H1 (cell line): Measurements from ENCODE around the gene KCNH5. TPM values are rescaled to one million over a fixed set of nuclear protein-coding genes. Genes with fewer than 3 reads are reported as not detected.

Source experiments
- CTCF ChIA-PET: fragments of 300-600 bp; sonication (Branson Sonifier 250); formaldehyde crosslinking; loops from one replicate; lab custom pipeline; 2021; ENCODE audit not compliant: partially characterized antibody; lab: Charles Lee
- POLR2A ChIA-PET: fragments of 300-600 bp; sonication (Branson Sonifier 250); formaldehyde crosslinking; loops from one replicate; lab custom pipeline; 2021; ENCODE audit warnings: inconsistent platforms; ENCODE audit not compliant: partially characterized antibody; lab: Charles Lee
- DNase-seq, 2 experiments: peaks; one replicate each; pipeline versions ENCODE4 v3.0.0 to v3.0.0-alpha.2; 2010 to 2022; ENCODE audit warnings: low spot score in 2 of 2, low read depth in 1 of 2, mixed read lengths in 1 of 2
- FAIRE-seq: peaks from 2 replicates; lab custom pipeline; 2011; peaks lifted over from hg19 to GRCh38; lab: Jason Lieb, UNC
- H2AFZ ChIP-seq: 2 replicates; pipeline ENCODE4 v1.8.1; 2012; ENCODE audit warnings: low read length, inconsistent platforms
- H2AK5ac ChIP-seq: 2 replicates; pipeline ENCODE4 v1.6.1; 2013; ENCODE audit warnings: low read depth, low read length
- H2BK120ac ChIP-seq: replicated peaks from 2 replicates; pipeline ENCODE3; 2013; ENCODE audit warnings: low read depth, low read length, inconsistent platforms
- H2BK12ac ChIP-seq: 2 replicates; pipeline ENCODE4 v1.6.1; 2013; ENCODE audit warnings: low read depth, low read length
- H2BK15ac ChIP-seq: 2 replicates; pipeline ENCODE4 v1.6.1; 2013; ENCODE audit warnings: low read length
- H2BK20ac ChIP-seq: 2 replicates; pipeline ENCODE4 v1.6.1; 2013; ENCODE audit warnings: low read length
- H2BK5ac ChIP-seq: 2 replicates; pipeline ENCODE4 v1.6.1; 2013; ENCODE audit warnings: low read depth, low read length
- H3K14ac ChIP-seq: 2 replicates; pipeline ENCODE4 v1.6.1; 2013; ENCODE audit warnings: inconsistent platforms; ENCODE audit not compliant: insufficient read length
- H3K18ac ChIP-seq: 2 replicates; pipeline ENCODE4 v1.6.1; 2013; ENCODE audit warnings: low read length; ENCODE audit errors: extremely low read depth
- H3K23ac ChIP-seq: 2 replicates; pipeline ENCODE4 v1.6.1; 2013; ENCODE audit warnings: inconsistent platforms; ENCODE audit not compliant: insufficient read length
- H3K23me2 ChIP-seq: 2 replicates; pipeline ENCODE4 v1.6.1; 2013; ENCODE audit warnings: low read depth, low read length
- H3K27ac ChIP-seq: 2 replicates; pipeline ENCODE4 v1.6.1; 2011; ENCODE audit warnings: low read depth, low read length, inconsistent platforms
- H3K27me3 ChIP-seq, 4 experiments: replicated peaks in 1 of 4; 1 replicate in 1 of 4; 2 replicates in 3 of 4; pipeline versions ENCODE4 v1.6.1 to v1.8.1; 2011 to 2013; ENCODE audit warnings: low read length in 3 of 4, mild to moderate bottlenecking in 3 of 4, inconsistent platforms in 2 of 4, mixed read lengths in 2 of 4, moderate library complexity in 1 of 4; ENCODE audit not compliant: control insufficient read depth in 3 of 4, insufficient read depth in 3 of 4; ENCODE audit errors: extremely low read depth in 1 of 4
- H3K36me3 ChIP-seq, 4 experiments: 2 replicates each; pipeline versions ENCODE4 v1.6.1 to v1.8.1; 2011 to 2013; ENCODE audit warnings: mild to moderate bottlenecking in 4 of 4, low read length in 3 of 4, moderate library complexity in 2 of 4, control low read depth in 1 of 4, inconsistent platforms in 1 of 4; ENCODE audit not compliant: insufficient read depth in 4 of 4, control insufficient read depth in 2 of 4
- H3K4ac ChIP-seq: replicated peaks from 2 replicates; pipeline ENCODE3; 2013; ENCODE audit warnings: low read length, low read depth, mixed read lengths, inconsistent platforms; ENCODE audit not compliant: insufficient read length
- H3K4me1 ChIP-seq, 4 experiments: replicated peaks in 1 of 4; 1 replicate in 1 of 4; 2 replicates in 3 of 4; pipeline versions ENCODE4 v1.6.1 to v1.8.1; 2011 to 2013; ENCODE audit warnings: low read length in 3 of 4, inconsistent platforms in 2 of 4, mixed read lengths in 1 of 4; ENCODE audit not compliant: insufficient read depth in 4 of 4, control insufficient read depth in 3 of 4
- H3K4me2 ChIP-seq, 2 experiments: 2 replicates each; pipeline versions ENCODE4 v1.6.1 to v1.8.1; 2011 to 2013; ENCODE audit warnings: low read depth in 2 of 2, low read length in 2 of 2, control low read depth in 1 of 2, inconsistent platforms in 1 of 2, mild to moderate bottlenecking in 1 of 2; ENCODE audit not compliant: insufficient read depth in 1 of 2
- H3K4me3 ChIP-seq, 4 experiments: fragments of 200-600, 300-600 bp in 1 of 4; sonication (generic), shearing (Covaris generic), sonication (Bioruptor Twin) in 1 of 4; 2 replicates each; pipeline versions ENCODE4 v1.5.1 to v1.8.1; 2011 to 2016; ENCODE audit warnings: low read length in 4 of 4, low read depth in 3 of 4, control low read depth in 2 of 4, inconsistent platforms in 2 of 4, mild to moderate bottlenecking in 2 of 4, mixed read lengths in 1 of 4, moderate library complexity in 1 of 4; ENCODE audit not compliant: insufficient read depth in 2 of 4; ENCODE audit errors: extremely low read depth in 1 of 4
- H3K56ac ChIP-seq: replicated peaks from 2 replicates; pipeline ENCODE3; 2013; ENCODE audit warnings: low read depth, mild to moderate bottlenecking, mixed read lengths, low read length, inconsistent platforms; ENCODE audit not compliant: insufficient read length
- H3K79me1 ChIP-seq: 2 replicates; pipeline ENCODE4 v1.6.1; 2013; ENCODE audit warnings: low read depth, low read length, control low read depth
- H3K79me2 ChIP-seq, 2 experiments: 2 replicates each; pipeline versions ENCODE4 v1.6.1 to v1.8.1; 2012 to 2013; ENCODE audit warnings: low read length in 2 of 2, mild to moderate bottlenecking in 2 of 2, inconsistent platforms in 1 of 2; ENCODE audit not compliant: insufficient read depth in 2 of 2, control insufficient read depth in 1 of 2
- H3K9ac ChIP-seq, 4 experiments: replicated peaks in 1 of 4; 1 replicate in 1 of 4; 2 replicates in 3 of 4; pipeline versions ENCODE4 v1.6.1 to v1.8.1; 2011 to 2013; ENCODE audit warnings: low read depth in 3 of 4, low read length in 3 of 4, control low read depth in 2 of 4, mild to moderate bottlenecking in 2 of 4, moderate library complexity in 2 of 4, inconsistent platforms in 1 of 4; ENCODE audit errors: extremely low read depth in 1 of 4
- H3K9me3 ChIP-seq, 2 experiments: 2 replicates each; pipeline versions ENCODE4 v1.6.1 to v1.8.1; 2012 to 2013; ENCODE audit warnings: mild to moderate bottlenecking in 2 of 2, moderate library complexity in 2 of 2, control low read depth in 1 of 2, inconsistent platforms in 1 of 2, low read depth in 1 of 2, low read length in 1 of 2, mixed read lengths in 1 of 2; ENCODE audit not compliant: insufficient read depth in 2 of 2
- H4K20me1 ChIP-seq, 2 experiments: replicated peaks in 1 of 2; 2 replicates each; pipeline versions ENCODE3 to v1.8.1; 2011 to 2013; ENCODE audit warnings: inconsistent platforms in 2 of 2, low read length in 2 of 2, mild to moderate bottlenecking in 1 of 2; ENCODE audit not compliant: insufficient read depth in 2 of 2, control insufficient read depth in 1 of 2
- H4K5ac ChIP-seq: 2 replicates; pipeline ENCODE4 v1.6.1; 2013; ENCODE audit warnings: low read length, low read depth, mixed read lengths, inconsistent platforms; ENCODE audit not compliant: insufficient read length
- H4K8ac ChIP-seq: 2 replicates; pipeline ENCODE4 v1.8.0; 2013; ENCODE audit warnings: mild to moderate bottlenecking, moderate library complexity, low read length, inconsistent platforms; ENCODE audit not compliant: insufficient read depth; ENCODE audit errors: extremely low read depth
- H4K91ac ChIP-seq: replicated peaks from 2 replicates; pipeline ENCODE3; 2013; ENCODE audit warnings: low read length, mixed read lengths, inconsistent platforms; ENCODE audit not compliant: insufficient read length
- CHD1 ChIP-seq: IDR thresholded peaks from 2 replicates; pipeline ENCODE4 v1.6.1; 2012; ENCODE audit warnings: low read depth, low read length, improper control_type of control experiment
- GABPA ChIP-seq: IDR thresholded peaks from 2 replicates; pipeline ENCODE4 v1.6.1; 2011; ENCODE audit warnings: mild to moderate bottlenecking, low read length, moderate library complexity, borderline replicate concordance; ENCODE audit not compliant: insufficient read depth
- JUN ChIP-seq: IDR thresholded peaks from 2 replicates; pipeline ENCODE4 v1.6.1; 2011; ENCODE audit warnings: low read depth, mild to moderate bottlenecking, improper control_type of control experiment, low read length
- KDM1A ChIP-seq: fragments of 200-600, 300-600 bp; sonication (generic); IDR thresholded peaks from 2 replicates; pipeline ENCODE4 v1.7.1; 2016; ENCODE audit warnings: mild to moderate bottlenecking, low read length, borderline replicate concordance
- KDM5A ChIP-seq: fragments of 200-600 bp; IDR thresholded peaks from 2 replicates; pipeline ENCODE4 v1.7.1; 2012; ENCODE audit warnings: mild to moderate bottlenecking, low read length, inconsistent platforms, mixed read lengths
- RBBP5 ChIP-seq: IDR thresholded peaks from 2 replicates; pipeline ENCODE4 v1.7.1; 2012; ENCODE audit warnings: low read depth, mild to moderate bottlenecking, inconsistent platforms, low read length, moderate library complexity, borderline replicate concordance
- RNF2 ChIP-seq: fragments of 200-900, 300-1000 bp; sonication (generic); IDR thresholded peaks from 2 replicates; pipeline ENCODE4 v1.7.1; 2016; ENCODE audit warnings: borderline replicate concordance, low read depth, mild to moderate bottlenecking, antibody characterized with exemption, low read length; ENCODE audit not compliant: poor library complexity, severe bottlenecking; ENCODE audit errors: missing control alignments
- WGBS, 2 experiments: shearing (Covaris generic) in 1 of 2; methylation state at CpG; one replicate each; pipeline versions ENCODE4 v1.1.6 to v1.1.7; 2013 to 2015; ENCODE audit warnings: low lambda C conversion rate in 2 of 2, mixed read lengths in 2 of 2, inconsistent platforms in 1 of 2, low coverage in 1 of 2, missing lambda C conversion rate in 1 of 2; ENCODE audit not compliant: insufficient replicate concordance in 2 of 2, insufficient coverage in 1 of 2, insufficient read length in 1 of 2; ENCODE audit errors: extremely low coverage in 1 of 2, missing lambda C conversion rate in 1 of 2; 5-methylcytosine and 5-hydroxymethylcytosine counted together
- polyA plus RNA-seq, 7 experiments: library from polyadenylated mRNA; depleted of rRNA in 3 of 7; stranded (reverse) in 5 of 7; unstranded in 2 of 7; fragments of >200 nt in 5 of 7; fragments of 200-250 nt in 2 of 7; gene quantifications; 1 replicate in 5 of 7; 2 replicates in 1 of 7; 4 replicates in 1 of 7; pipeline versions ENCODE4 v1.2.1 to v1.2.3, GENCODE V29; 2011 to 2013; ENCODE audit warnings: missing spikeins in 2 of 7, mixed read lengths in 2 of 7
- total RNA-seq: library from RNA; stranded (reverse); fragmentation: NEBNext Ultra II Directional; extraction: Animal tissue kit (Norgen Biotek cat#: 25700); gene quantifications from 2 replicates; pipeline ENCODE4 v1.2.1, GENCODE V29; 2021

The KCNH5 gene
- total and polyA plus RNA-seq, 2 of the 8 experiments (the other 6 are each of a cell fraction or from before 2014, with no cell fraction given) = 0.24 to 0.50 TPM

- H3K9ac ChIP-seq = no peak overlapping the region
- no peaks in the 10 kb centered on the region for H3K4me1 ChIP-seq
- no peak overlapping the region for H4K8ac ChIP-seq
- no peak for DNase-seq
- H3K27ac ChIP-seq = no peak overlapping the region
- no peak overlapping the region for H4K5ac ChIP-seq
- no peaks in the 10 kb centered on the region for H4K20me1 ChIP-seq
- no peaks in the 10 kb centered on the region for H3K27me3 ChIP-seq
- no peaks in the 10 kb centered on the region for H3K79me1 ChIP-seq
- no peak overlapping the region for H3K23ac ChIP-seq
- no peak overlapping the region for H3K4ac ChIP-seq
- no peak overlapping the region for H2BK20ac ChIP-seq
- POLR2A ChIA-PET = interaction anchor here (0.7 kb wide), 1 partner anchor 156 kb away, joined by 3 read pairs; no protein-coding TSS in a partner anchor
- WGBS, 2 experiments = 80% methylated on average over 2 of the region's 2 CpGs; no CpG with 5 or more reads in 1 of the 2 experiments
- no peak for FAIRE-seq
- H3K4me3 ChIP-seq = no peak overlapping the region
- H3K79me2 ChIP-seq = no peaks in the 10 kb centered on the region
- no peak overlapping the region for H3K56ac ChIP-seq
- no peak overlapping the region for H3K4me2 ChIP-seq
- H2AK5ac ChIP-seq = no peak overlapping the region
- no peak overlapping the region for H2AFZ ChIP-seq
- TF ChIP-seq GABPA (no peak), KDM5A (no peak), CHD1 (no peak), RBBP5 (no peak), JUN (no peak), KDM1A (no peak), RNF2 (no peak)
- no peaks in the 10 kb centered on the region for H3K23me2 ChIP-seq
- H4K91ac ChIP-seq = no peak overlapping the region
- H2BK120ac ChIP-seq = no peak overlapping the region
- H3K18ac ChIP-seq = no peak overlapping the region
- no peak overlapping the region for H3K14ac ChIP-seq
- H2BK15ac ChIP-seq = no peak overlapping the region
- CTCF ChIA-PET = interaction anchor here (0.7 kb wide), 1 partner anchor 60 kb away, joined by 4 read pairs; no protein-coding TSS in a partner anchor
- peaks cover 0 to 1% of the 10 kb centered on the region in 2 experiments; a peak in 1 of 4 replicates for H3K9me3 ChIP-seq
- H3K36me3 ChIP-seq = no peaks in the 10 kb centered on the region
- H2BK5ac ChIP-seq = no peak overlapping the region
- no peak overlapping the region for H2BK12ac ChIP-seq
Observed at GRCh38 chr14:62956413-62956812, 88.8 kb downstream of the KCNH5 start.
